Sigmoid colon (tissue), 4 donors: ENCODE results near the gene ZNF768.
A peak's percentile ranks its signal among the peaks of the same experiment; 100 is the strongest.

ENCODE experiments used
- EP300 ChIP-seq, 4 donors: sonication (generic); formaldehyde crosslinking; IDR thresholded peaks; one replicate each; pipeline ENCODE4 v1.6.1; 2017; ENCODE audit warnings: antibody characterized with exemption in 4 of 4
- POLR2A ChIP-seq, 2 donors: fragments of 450-650 bp; IDR thresholded peaks; one replicate each; pipeline ENCODE4 v1.6.1; 2016; ENCODE audit warnings: antibody characterized with exemption in 2 of 2, mild to moderate bottlenecking in 2 of 2, moderate library complexity in 2 of 2
- POLR2AphosphoS5 ChIP-seq, 4 donors: sonication (generic); formaldehyde crosslinking; IDR thresholded peaks; one replicate each; pipeline ENCODE4 v1.6.1; 2017; ENCODE audit warnings: antibody characterized with exemption in 4 of 4
- TF ChIP-seq, protein P1 (sequence below), 4 experiments: fragments of 450-650 bp in 3 of 4; fragments of 200-600 bp in 1 of 4; IDR thresholded peaks; one replicate each; pipeline ENCODE4 v1.5.1; 2016 to 2019; ENCODE audit warnings: antibody characterized with exemption in 4 of 4, mild to moderate bottlenecking in 3 of 4, moderate library complexity in 2 of 4

DNA sequence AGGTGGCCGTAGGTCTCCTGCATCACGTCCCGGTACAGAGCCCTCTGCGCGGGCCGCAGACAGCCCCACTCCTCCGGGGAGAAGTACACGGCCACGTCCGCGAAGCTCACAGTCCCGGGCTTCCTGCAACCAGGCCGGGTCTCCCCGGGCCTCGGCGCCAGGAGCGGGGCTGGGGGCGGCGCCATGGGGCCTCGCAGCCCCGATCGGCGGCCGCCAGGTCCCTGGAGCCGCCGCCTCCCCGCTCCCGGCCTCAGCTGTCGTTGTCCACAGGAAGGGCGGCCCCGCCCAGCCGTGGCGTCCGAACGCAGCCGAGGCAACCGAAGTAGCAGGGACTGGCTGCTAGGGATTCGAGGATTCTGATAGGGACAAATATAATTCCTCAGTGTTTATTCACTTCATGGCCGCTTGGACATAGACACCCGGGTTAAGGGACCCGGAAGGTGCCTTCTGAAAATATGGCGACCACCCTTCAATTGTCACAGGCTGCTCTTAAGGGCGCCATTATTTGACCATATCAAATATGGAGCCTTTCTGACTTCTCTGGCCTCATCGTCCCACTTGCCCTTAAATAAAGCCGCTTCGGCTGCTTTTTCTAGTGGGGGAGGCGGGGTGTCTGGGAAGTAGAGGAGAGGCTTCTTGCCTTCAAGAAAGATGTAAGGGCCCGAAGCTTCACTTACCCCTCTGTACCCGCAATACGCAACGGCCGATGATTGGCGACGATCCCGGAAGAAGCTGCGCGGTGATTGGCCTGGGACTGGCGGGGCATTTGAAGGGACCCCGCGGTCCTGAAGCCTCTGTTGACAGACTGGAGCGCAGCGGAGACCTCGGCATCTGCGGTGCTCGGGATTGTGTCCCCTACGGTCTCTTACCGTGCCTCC, 45.3 kb upstream of the ZNF768 start, which contains the start of gene ZNF688:
- TF ChIP-seq, protein P1, sequence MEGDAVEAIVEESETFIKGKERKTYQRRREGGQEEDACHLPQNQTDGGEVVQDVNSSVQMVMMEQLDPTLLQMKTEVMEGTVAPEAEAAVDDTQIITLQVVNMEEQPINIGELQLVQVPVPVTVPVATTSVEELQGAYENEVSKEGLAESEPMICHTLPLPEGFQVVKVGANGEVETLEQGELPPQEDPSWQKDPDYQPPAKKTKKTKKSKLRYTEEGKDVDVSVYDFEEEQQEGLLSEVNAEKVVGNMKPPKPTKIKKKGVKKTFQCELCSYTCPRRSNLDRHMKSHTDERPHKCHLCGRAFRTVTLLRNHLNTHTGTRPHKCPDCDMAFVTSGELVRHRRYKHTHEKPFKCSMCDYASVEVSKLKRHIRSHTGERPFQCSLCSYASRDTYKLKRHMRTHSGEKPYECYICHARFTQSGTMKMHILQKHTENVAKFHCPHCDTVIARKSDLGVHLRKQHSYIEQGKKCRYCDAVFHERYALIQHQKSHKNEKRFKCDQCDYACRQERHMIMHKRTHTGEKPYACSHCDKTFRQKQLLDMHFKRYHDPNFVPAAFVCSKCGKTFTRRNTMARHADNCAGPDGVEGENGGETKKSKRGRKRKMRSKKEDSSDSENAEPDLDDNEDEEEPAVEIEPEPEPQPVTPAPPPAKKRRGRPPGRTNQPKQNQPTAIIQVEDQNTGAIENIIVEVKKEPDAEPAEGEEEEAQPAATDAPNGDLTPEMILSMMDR (IDR thresholded peaks at IDR 0.05) = no peak
- TF ChIP-seq POLR2AphosphoS5 (IDR thresholded peaks at IDR 0.05) (peak; percentile 70 to 87 (median 80)), POLR2A (IDR thresholded peaks at IDR 0.05) (peak; percentile 33 to 66), EP300 (IDR thresholded peaks at IDR 0.05) (no peak)
